IPS DF 6.9 (cell line): ENCODE data around the gene EFCAB11.
A peak's percentile ranks its signal among the peaks of the same experiment; 100 is the strongest.

ENCODE experiments used
- DNase-seq: peaks from one replicate; pipeline ENCODE4 v3.0.0-alpha.2; 2013; ENCODE audit warnings: low read depth, low spot score
- H3K27ac ChIP-seq: one replicate; pipeline ENCODE4 v1.5.1; 2013; ENCODE audit warnings: low read length, control low read depth
- H3K27me3 ChIP-seq: 2 replicates; pipeline ENCODE4 v1.6.1; 2013; ENCODE audit warnings: mild to moderate bottlenecking, low read length; ENCODE audit not compliant: control insufficient read depth, insufficient read depth
- H3K36me3 ChIP-seq: 2 replicates; pipeline ENCODE4 v1.6.1; 2013; ENCODE audit warnings: low read length; ENCODE audit not compliant: control insufficient read depth, insufficient read depth
- H3K4me1 ChIP-seq: 2 replicates; pipeline ENCODE4 v1.6.1; 2013; ENCODE audit warnings: low read length; ENCODE audit not compliant: control insufficient read depth, insufficient read depth
- H3K4me3 ChIP-seq: 2 replicates; pipeline ENCODE4 v1.5.1; 2013; ENCODE audit warnings: mild to moderate bottlenecking, low read length
- H3K9me3 ChIP-seq: 2 replicates; pipeline ENCODE4 v1.6.1; 2013; ENCODE audit warnings: low read length, inconsistent platforms; ENCODE audit not compliant: control insufficient read depth, insufficient read depth
- WGBS: extraction: QIAGEN DNeasy Blood & Tissue Kit; methylation state at CpG from one replicate; pipeline ENCODE4 v1.1.7; 2013; ENCODE audit warnings: mixed read lengths, missing lambda C conversion rate; ENCODE audit not compliant: insufficient read length, insufficient coverage; 5-methylcytosine and 5-hydroxymethylcytosine counted together

EFCAB11 gene

GRCh38 chr14:89954070-89955021, at the start of gene EFCAB11:
EFCAB11 (minus strand) TSS chr14:89954730; CDS start chr14:89954660, 70 bp downstream.
- H3K27ac ChIP-seq: no peak within 1 kb of the TSS
- WGBS: no CpG with 5 or more reads among the region's 44 CpGs
- peak; percentile 98 for DNase-seq

GRCh38 chr14:90003526-90004307, 49.2 kb upstream of the EFCAB11 start:
- no peak for DNase-seq
- H3K9me3 ChIP-seq: no peaks in the 10 kb centered on the region
- no peak overlapping the region for H3K27ac ChIP-seq
- H3K27me3 ChIP-seq: no peaks in the 10 kb centered on the region
- no peaks in the 10 kb centered on the region for H3K36me3 ChIP-seq
- H3K4me3 ChIP-seq: no peak overlapping the region
- H3K4me1 ChIP-seq: no peaks in the 10 kb centered on the region
- no CpG with 5 or more reads among the region's 6 CpGs for WGBS

More at GRCh38 chr14:89954070-89955021, at the start of gene EFCAB11:
- Histone ChIP-seq H3K27me3 (no peaks in the 10 kb centered on the region), H3K36me3 (no peaks in the 10 kb centered on the region; the same call in 1 of the 2 replicates), H3K4me1 (no peaks in the 10 kb centered on the region), H3K4me3 (peak within 1 kb of the TSS; percentile 88), H3K9me3 (no peaks in the 10 kb centered on the region)

GRCh38 chr14:90000935-90001334, 46.4 kb upstream of the EFCAB11 start:
- no CpG with 5 or more reads among the region's 2 CpGs for whole genome bisulfite sequencing
- Histone ChIP-seq H3K4me1 (no peaks in the 10 kb centered on the region), H3K27ac (no peak overlapping the region), H3K4me3 (no peak overlapping the region), H3K9me3 (no peaks in the 10 kb centered on the region), H3K36me3 (no peaks in the 10 kb centered on the region; the same call in 1 of the 2 replicates), H3K27me3 (no peaks in the 10 kb centered on the region)
- DNase-seq: no peak

GRCh38 chr14:89996963-89997362, 42.4 kb upstream of the EFCAB11 start:
- no CpG with 5 or more reads among the region's 1 CpG for WGBS

GRCh38 chr14:89992273-89992672, 37.7 kb upstream of the EFCAB11 start:
- Histone ChIP-seq H3K27me3 (no peaks in the 10 kb centered on the region), H3K4me1 (peaks cover 1% of the 10 kb centered on the region; the same call in 1 of the 2 replicates), H3K4me3 (no peak overlapping the region), H3K36me3 (peaks cover 3% of the 10 kb centered on the region; the same call in 1 of the 2 replicates), H3K9me3 (no peaks in the 10 kb centered on the region), H3K27ac (no peak overlapping the region)
- no peak for DNase-seq
- WGBS: no CpG with 5 or more reads among the region's 3 CpGs

More at GRCh38 chr14:89996963-89997362, 42.4 kb upstream of the EFCAB11 start:
- Histone ChIP-seq H3K36me3 (peaks cover 3% of the 10 kb centered on the region; the same call in 1 of the 2 replicates), H3K4me1 (no peaks in the 10 kb centered on the region), H3K4me3 (no peak overlapping the region), H3K9me3 (no peaks in the 10 kb centered on the region), H3K27ac (no peak overlapping the region), H3K27me3 (no peaks in the 10 kb centered on the region)
- no peak for DNase-seq

- no CpG with 5 or more reads among the region's 2 CpGs for WGBS
- Histone ChIP-seq H3K27ac (no peak overlapping the region), H3K4me3 (no peak overlapping the region), H3K9me3 (no peaks in the 10 kb centered on the region), H3K36me3 (peaks cover 3% of the 10 kb centered on the region; the same call in 1 of the 2 replicates), H3K4me1 (peaks cover 1% of the 10 kb centered on the region; the same call in 1 of the 2 replicates), H3K27me3 (no peaks in the 10 kb centered on the region)
- no peak for DNase-seq
Observed at GRCh38 chr14:89990623-89991275, 36.2 kb upstream of the EFCAB11 start.

- DNase-seq: no peak
- WGBS: no CpG with 5 or more reads among the region's 5 CpGs
- no peaks in the 10 kb centered on the region for H3K27me3 ChIP-seq
Observed at GRCh38 chr14:89990218-89990617, 35.7 kb upstream of the EFCAB11 start.

GRCh38 chr14:89988787-89989186, 34.3 kb upstream of the EFCAB11 start:
- Histone ChIP-seq H3K27ac (no peak overlapping the region), H3K4me3 (no peak overlapping the region), H3K9me3 (no peaks in the 10 kb centered on the region), H3K27me3 (no peaks in the 10 kb centered on the region), H3K4me1 (peaks cover 1% of the 10 kb centered on the region; the same call in 1 of the 2 replicates), H3K36me3 (peaks cover 3% of the 10 kb centered on the region; the same call in 1 of the 2 replicates)
- WGBS: no CpG with 5 or more reads among the region's 5 CpGs
- DNase-seq: no peak

More at GRCh38 chr14:89990218-89990617, 35.7 kb upstream of the EFCAB11 start:
- Histone ChIP-seq H3K9me3 (no peaks in the 10 kb centered on the region), H3K36me3 (peaks cover 3% of the 10 kb centered on the region; the same call in 1 of the 2 replicates), H3K4me1 (peaks cover 1% of the 10 kb centered on the region; the same call in 1 of the 2 replicates), H3K27ac (no peak overlapping the region), H3K4me3 (no peak overlapping the region)

- no peaks in the 10 kb centered on the region for H3K27me3 ChIP-seq
- no peaks in the 10 kb centered on the region for H3K9me3 ChIP-seq
- no peak overlapping the region for H3K4me3 ChIP-seq
- peaks cover 1% of the 10 kb centered on the region; the same call in 1 of the 2 replicates for H3K4me1 ChIP-seq
- no peak for DNase-seq
- peaks cover under 1% of the 10 kb centered on the region; the same call in 1 of the 2 replicates for H3K36me3 ChIP-seq
- no peak overlapping the region for H3K27ac ChIP-seq
Observed at GRCh38 chr14:89987161-89987475, 32.6 kb upstream of the EFCAB11 start.
